Endothelial cell (in vitro differentiated cells): Measurements from ENCODE around the gene LRP10. TPM values are rescaled to one million over a fixed set of nuclear protein-coding genes. Genes with fewer than 3 reads are reported as not detected.

Source experiments
- DNase-seq: peaks from one replicate; pipeline ENCODE4 v3.0.0; 2021; ENCODE audit warnings: low spot score
- H3K27ac Mint-ChIP-seq: one replicate; pipeline ENCODE4 v1.8.0; 2021; ENCODE audit warnings: mixed read lengths, inconsistent platforms; ENCODE audit not compliant: unreplicated experiment
- H3K27me3 Mint-ChIP-seq: one replicate; pipeline ENCODE4 v1.8.0; 2021; ENCODE audit warnings: mild to moderate bottlenecking, moderate library complexity, mixed read lengths, inconsistent platforms; ENCODE audit not compliant: unreplicated experiment
- H3K36me3 Mint-ChIP-seq: one replicate; pipeline ENCODE4 v1.8.0; 2021; ENCODE audit warnings: mild to moderate bottlenecking, low read depth, mixed read lengths, inconsistent platforms; ENCODE audit not compliant: unreplicated experiment
- H3K4me1 Mint-ChIP-seq: one replicate; pipeline ENCODE4 v1.8.0; 2021; ENCODE audit warnings: mild to moderate bottlenecking, mixed read lengths, inconsistent platforms; ENCODE audit not compliant: unreplicated experiment
- H3K4me3 Mint-ChIP-seq: one replicate; pipeline ENCODE4 v1.8.0; 2021; ENCODE audit warnings: mild to moderate bottlenecking, mixed read lengths, inconsistent platforms; ENCODE audit not compliant: unreplicated experiment
- H3K9me3 Mint-ChIP-seq: one replicate; pipeline ENCODE4 v1.8.0; 2021; ENCODE audit warnings: mixed read lengths, inconsistent platforms; ENCODE audit not compliant: unreplicated experiment
- CTCF ChIP-seq: fragments of 200-600 bp; sonication (generic); IDR thresholded peaks from one replicate; pipeline ENCODE4 v1.5.0; 2021; ENCODE audit warnings: antibody characterized with exemption; ENCODE audit not compliant: unreplicated experiment
- total RNA-seq: library from RNA; stranded (reverse); fragmentation: NEBNext Ultra II Directional; extraction: Animal tissue kit (Norgen Biotek cat#: 25700); gene quantifications from one replicate; pipeline ENCODE4 v1.2.1, GENCODE V29; 2021; ENCODE audit not compliant: unreplicated experiment

LRP10 gene
- total RNA-seq, 1 donor from 2014 or later, result 105 TPM

GRCh38 chr14:22872033-22872832, 693 bp downstream of the LRP10 start:
- H3K27ac Mint-ChIP-seq, result peak overlapping the region; percentile 90
- peak; percentile 86 for TF ChIP-seq CTCF
- no peaks in the 10 kb centered on the region for H3K9me3 Mint-ChIP-seq
- peaks cover 7% of the 10 kb centered on the region for H3K27me3 Mint-ChIP-seq
- H3K4me1 Mint-ChIP-seq, result peaks cover 13% of the 10 kb centered on the region
- DNase-seq, result peak; percentile 83
- H3K4me3 Mint-ChIP-seq, result peak overlapping the region; percentile 96
- H3K36me3 Mint-ChIP-seq, result peaks cover 17% of the 10 kb centered on the region

- peaks cover 7% of the 10 kb centered on the region for H3K27me3 Mint-ChIP-seq
- DNase-seq, result no peak
- peak overlapping the region; percentile 90 for H3K27ac Mint-ChIP-seq
These were observed 1.4 kb downstream of the LRP10 start for GRCh38 chr14:22872833-22873520.

GRCh38 chr14:22875003-22875747, 3.6 kb downstream of the LRP10 start:
- H3K27ac Mint-ChIP-seq, result no peak overlapping the region
- H3K27me3 Mint-ChIP-seq, result peaks cover 6% of the 10 kb centered on the region
- no peak for DNase-seq
- no peak overlapping the region for H3K4me3 Mint-ChIP-seq
- no peaks in the 10 kb centered on the region for H3K9me3 Mint-ChIP-seq
- TF ChIP-seq CTCF, result no peak
- peaks cover 13% of the 10 kb centered on the region for H3K4me1 Mint-ChIP-seq
- H3K36me3 Mint-ChIP-seq, result peaks cover 42% of the 10 kb centered on the region

More at GRCh38 chr14:22872833-22873520, 1.4 kb downstream of the LRP10 start:
- H3K9me3 Mint-ChIP-seq, result no peaks in the 10 kb centered on the region
- H3K4me1 Mint-ChIP-seq, result peaks cover 13% of the 10 kb centered on the region
- H3K4me3 Mint-ChIP-seq, result peak overlapping the region; percentile 96
- TF ChIP-seq CTCF, result no peak
- H3K36me3 Mint-ChIP-seq, result peaks cover 23% of the 10 kb centered on the region

- TF ChIP-seq CTCF, result no peak
- H3K9me3 Mint-ChIP-seq, result no peaks in the 10 kb centered on the region
- no peak for DNase-seq
- peaks cover 42% of the 10 kb centered on the region for H3K36me3 Mint-ChIP-seq
- H3K27me3 Mint-ChIP-seq, result peaks cover 6% of the 10 kb centered on the region
- H3K4me3 Mint-ChIP-seq, result peak overlapping the region; percentile 81
- H3K27ac Mint-ChIP-seq, result no peak overlapping the region
- peaks cover 12% of the 10 kb centered on the region for H3K4me1 Mint-ChIP-seq
These were observed 4.3 kb downstream of the LRP10 start for GRCh38 chr14:22875748-22876319.
